GM23338 (cell line): ENCODE measurements around the gene TMEM225B. TPM values are rescaled to one million over a fixed set of nuclear protein-coding genes. Genes with fewer than 3 reads are reported as not detected.

ENCODE experiments used
- ATAC-seq: fragments of 200-7000 bp; cut with Tn5 transposase; 3 replicates; pipeline ENCODE4 v1.9.1; 2020
- DNase-seq: peaks from one replicate; pipeline ENCODE4 v3.0.0-alpha.2; 2015; ENCODE audit warnings: low spot score
- H2AFZ ChIP-seq: fragments of 200-600 bp; sonication (generic); 2 replicates; pipeline ENCODE4 v1.8.0; 2016; ENCODE audit warnings: antibody characterized with exemption, mild to moderate bottlenecking, moderate library complexity
- H3F3A ChIP-seq: fragments of 200-600 bp; sonication (generic); replicated peaks from 2 replicates; pipeline ENCODE4 v1.8.0; 2017; ENCODE audit warnings: antibody characterized with exemption, mixed run types, low read depth
- H3K27ac ChIP-seq: fragments of 200-600 bp; sonication (generic); 2 replicates; pipeline ENCODE4 v1.6.1; 2016; ENCODE audit warnings: low read depth
- H3K27me3 ChIP-seq: fragments of 200-600 bp; sonication (generic); 2 replicates; pipeline ENCODE4 v1.8.0; 2016; ENCODE audit warnings: mild to moderate bottlenecking, mixed run types, moderate library complexity; ENCODE audit not compliant: insufficient read depth
- H3K36me3 ChIP-seq: fragments of 200-600 bp; sonication (generic); 2 replicates; pipeline ENCODE4 v1.8.0; 2016; ENCODE audit warnings: mild to moderate bottlenecking; ENCODE audit not compliant: insufficient read depth
- H3K4me1 ChIP-seq: fragments of 200-600 bp; sonication (generic); 2 replicates; pipeline ENCODE4 v1.8.0; 2016; ENCODE audit warnings: mild to moderate bottlenecking, moderate library complexity; ENCODE audit not compliant: insufficient read depth
- H3K4me2 ChIP-seq: fragments of 200-600 bp; sonication (generic); 2 replicates; pipeline ENCODE4 v1.7.1; 2017; ENCODE audit warnings: mixed run types
- H3K4me3 ChIP-seq: fragments of 200-600 bp; sonication (generic); 2 replicates; pipeline ENCODE4 v1.6.1; 2016; ENCODE audit warnings: mixed run types
- H3K79me2 ChIP-seq: fragments of 200-600 bp; sonication (generic); replicated peaks from 2 replicates; pipeline ENCODE4 v1.8.0; 2017; ENCODE audit warnings: mild to moderate bottlenecking; ENCODE audit not compliant: insufficient read depth
- H3K9me2 ChIP-seq: fragments of 200-600 bp; sonication (generic); 2 replicates; pipeline ENCODE4 v1.8.0; 2017; ENCODE audit not compliant: insufficient read depth
- H4K20me1 ChIP-seq: fragments of 200-600 bp; sonication (generic); replicated peaks from 2 replicates; pipeline ENCODE4 v1.8.0; 2017; ENCODE audit warnings: mild to moderate bottlenecking; ENCODE audit not compliant: insufficient read depth
- H3K27ac Mint-ChIP-seq: 2 replicates; pipeline ENCODE4 v1.8.0; 2020; ENCODE audit warnings: inconsistent platforms, mild to moderate bottlenecking, moderate library complexity, mixed read lengths
- H3K27me3 Mint-ChIP-seq: 3 replicates; pipeline ENCODE4 v1.8.0; 2022; ENCODE audit warnings: low read depth, mild to moderate bottlenecking, moderate library complexity, mixed read lengths, inconsistent platforms; ENCODE audit not compliant: insufficient read depth, poor library complexity
- H3K36me3 Mint-ChIP-seq: 3 replicates; pipeline ENCODE4 v1.8.0; 2021; ENCODE audit warnings: low read depth, mild to moderate bottlenecking, inconsistent platforms, moderate library complexity, mixed read lengths
- H3K4me1 Mint-ChIP-seq: 3 replicates; pipeline ENCODE4 v1.8.0; 2020; ENCODE audit warnings: mild to moderate bottlenecking, inconsistent platforms, mixed read lengths
- H3K4me3 Mint-ChIP-seq: 3 replicates; pipeline ENCODE4 v1.8.0; 2021; ENCODE audit warnings: moderate library complexity, mild to moderate bottlenecking, inconsistent platforms, mixed read lengths
- H3K9me3 Mint-ChIP-seq: 3 replicates; pipeline ENCODE4 v1.8.0; 2020; ENCODE audit warnings: moderate library complexity, mild to moderate bottlenecking, inconsistent platforms, mixed read lengths
- CREB1 ChIP-seq: fragments of 250-450 bp; sonication (Bioruptor Pico); IDR thresholded peaks from 2 replicates; pipeline ENCODE4 v1.5.0; 2020; ENCODE audit warnings: low read depth, mild to moderate bottlenecking, moderate library complexity
- CTCF ChIP-seq, 2 experiments: fragments of 200-600 bp in 1 of 2; sonication (generic) in 1 of 2; conservative IDR thresholded peaks; 2 replicates each; pipeline versions ENCODE4 v1.5.1 to v1.6.1; 2016 to 2017; ENCODE audit warnings: antibody characterized with exemption in 2 of 2, low read depth in 2 of 2, mild to moderate bottlenecking in 2 of 2, moderate library complexity in 1 of 2
- EZH2 ChIP-seq: fragments of 200-600 bp; sonication (generic); IDR thresholded peaks from one replicate; pipeline ENCODE4 v1.8.0; 2017; ENCODE audit warnings: antibody characterized with exemption, mild to moderate bottlenecking, low read depth; ENCODE audit not compliant: unreplicated experiment
- EZH2phosphoT487 ChIP-seq: fragments of 200-600 bp; sonication (generic); IDR thresholded peaks from one replicate; pipeline ENCODE4 v1.8.1; 2018; ENCODE audit warnings: antibody characterized with exemption; ENCODE audit not compliant: unreplicated experiment
- JUNB ChIP-seq: IDR thresholded peaks from one replicate; pipeline ENCODE4 v1.6.1; 2016; ENCODE audit warnings: antibody characterized with exemption; ENCODE audit not compliant: unreplicated experiment
- NANOG ChIP-seq: IDR thresholded peaks from 2 replicates; pipeline ENCODE4 v1.6.1; 2016; ENCODE audit warnings: antibody characterized with exemption, borderline replicate concordance
- POLR2AphosphoS5 ChIP-seq: IDR thresholded peaks from 2 replicates; pipeline ENCODE4 v1.6.1; 2016; ENCODE audit warnings: antibody characterized with exemption, low read depth
- REST ChIP-seq: IDR thresholded peaks from one replicate; pipeline ENCODE4 v1.6.1; 2018; ENCODE audit warnings: antibody characterized with exemption; ENCODE audit not compliant: unreplicated experiment
- STAT1 ChIP-seq: IDR thresholded peaks from one replicate; pipeline ENCODE4 v1.6.1; 2016; ENCODE audit warnings: antibody characterized with exemption; ENCODE audit not compliant: unreplicated experiment
- ZNF331 ChIP-seq: fragments of 250-450 bp; sonication (Bioruptor Pico); IDR thresholded peaks from 2 replicates; pipeline ENCODE4 v1.5.0; 2020; ENCODE audit warnings: low read depth, mild to moderate bottlenecking, moderate library complexity
- ZNF462 ChIP-seq: fragments of 250-450 bp; sonication (Bioruptor Pico); IDR thresholded peaks from 2 replicates; pipeline ENCODE4 v1.5.0; 2020; ENCODE audit warnings: mild to moderate bottlenecking, moderate library complexity
- polyA plus RNA-seq: library from polyadenylated mRNA; unstranded; fragments of >200 nt; fragmentation: Nextera tagmentation; extraction: Ambion mirVana; gene quantifications from 2 replicates; pipeline ENCODE4 v1.2.1, GENCODE V29; 2016
- total RNA-seq: library from RNA; depleted of rRNA; stranded (reverse); fragments of >200 nt; shearing (Covaris generic); gene quantifications from 2 replicates; pipeline ENCODE4 v1.2.3, GENCODE V29; 2014
- TF ChIP-seq, protein P1 (sequence below): IDR thresholded peaks from 2 replicates; pipeline ENCODE4 v1.6.1; 2016; ENCODE audit warnings: antibody characterized with exemption

The TMEM225B gene
- total and polyA plus RNA-seq, 2 experiments from 2014 or later = 0.45 TPM; not detected in 1

- no peak for TF ChIP-seq REST
These were observed 1.6 kb upstream of the TMEM225B start (continued) for GRCh38 chr7:99596408-99596955.

GRCh38 chr7:99599836-99600235, 1.8 kb downstream of the TMEM225B start:
- no peak overlapping the region for H3K4me3 ChIP-seq
- H2AFZ ChIP-seq = no peak overlapping the region
- Mint-ChIP-seq H3K27me3 (peaks cover 2% of the 10 kb centered on the region), H3K9me3 (no peaks in the 10 kb centered on the region), H3K4me1 (no peaks in the 10 kb centered on the region), H3K27ac (no peak overlapping the region), H3K4me3 (no peak overlapping the region), H3K36me3 (no peaks in the 10 kb centered on the region; the same call in 2 of the 3 replicates)
- peaks cover 8% of the 10 kb centered on the region for H3F3A ChIP-seq
- no peaks in the 10 kb centered on the region for H3K27me3 ChIP-seq
- no peak for ATAC-seq
- no peak overlapping the region for H3K4me2 ChIP-seq
- no peak overlapping the region for H3K27ac ChIP-seq
- no peaks in the 10 kb centered on the region for H3K4me1 ChIP-seq
- DNase-seq = no peak
- 0 out of 2 replicates have a peak, but pooled peaks cover 4% of the 10 kb centered on the region for H3K36me3 ChIP-seq
- H4K20me1 ChIP-seq = no peaks in the 10 kb centered on the region
- no peaks in the 10 kb centered on the region for H3K79me2 ChIP-seq
- no peaks in the 10 kb centered on the region for H3K9me2 ChIP-seq
- TF ChIP-seq STAT1 (no peak), EZH2 (no peak), JUNB (no peak), NANOG (no peak), CREB1 (no peak), POLR2AphosphoS5 (no peak), ZNF462 (CRISPR knock-in tag) (no peak), EZH2phosphoT487 (no peak), ZNF331 (no peak), CTCF (conservative IDR thresholded peaks at IDR 0.05; ENCODE audit: low read depth in 2 of 2) (no peak)
- TF ChIP-seq, protein P1, sequence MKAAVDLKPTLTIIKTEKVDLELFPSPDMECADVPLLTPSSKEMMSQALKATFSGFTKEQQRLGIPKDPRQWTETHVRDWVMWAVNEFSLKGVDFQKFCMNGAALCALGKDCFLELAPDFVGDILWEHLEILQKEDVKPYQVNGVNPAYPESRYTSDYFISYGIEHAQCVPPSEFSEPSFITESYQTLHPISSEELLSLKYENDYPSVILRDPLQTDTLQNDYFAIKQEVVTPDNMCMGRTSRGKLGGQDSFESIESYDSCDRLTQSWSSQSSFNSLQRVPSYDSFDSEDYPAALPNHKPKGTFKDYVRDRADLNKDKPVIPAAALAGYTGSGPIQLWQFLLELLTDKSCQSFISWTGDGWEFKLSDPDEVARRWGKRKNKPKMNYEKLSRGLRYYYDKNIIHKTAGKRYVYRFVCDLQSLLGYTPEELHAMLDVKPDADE = no peak
